ENCODE data around the gene UBE2A. TPM values are rescaled to one million over a fixed set of nuclear protein-coding genes. Genes with fewer than 3 reads are reported as not detected.

UBE2A gene
- total RNA-seq, 1 experiment from 2014 or later = 50.3 TPM

GRCh38 chrX:119606280-119607017, 32.1 kb downstream of the UBE2A start, which contains the start of gene NKRF:
Gene NKRF, minus strand, starts transcription at chrX:119606424.
- peak; percentile 81 for DNase-seq (ENCODE audit: low read depth)

GRCh38 chrX:119607018-119607389, 32.6 kb downstream of the UBE2A start:
- no peak for DNase-seq (ENCODE audit: low read depth)

DNA sequence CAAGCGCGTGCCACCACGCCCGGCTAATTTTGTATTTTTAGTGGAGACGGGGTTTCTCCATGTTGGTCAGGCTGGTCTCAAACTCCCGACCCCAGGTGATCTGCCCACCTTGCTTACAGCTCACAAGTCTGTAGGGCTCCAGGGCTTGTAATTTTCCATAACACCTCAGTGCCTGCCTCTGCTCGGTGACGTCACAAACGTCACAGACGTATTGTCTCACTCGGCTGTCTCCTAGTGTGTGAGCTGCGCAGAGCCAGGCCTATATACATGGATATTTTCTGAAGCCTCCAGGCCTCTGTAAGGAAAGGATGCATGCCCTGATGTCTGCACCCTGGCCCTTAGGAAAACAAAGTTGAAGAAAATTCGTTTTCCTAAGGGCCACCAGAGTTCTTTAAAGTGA, 40.4 kb downstream of the UBE2A start:
- no peak for DNase-seq (ENCODE audit: low read depth)

- no peak for DNase-seq (ENCODE audit: low read depth)
Measured at GRCh38 chrX:119617517-119618164, 43.3 kb downstream of the UBE2A start.

DNA sequence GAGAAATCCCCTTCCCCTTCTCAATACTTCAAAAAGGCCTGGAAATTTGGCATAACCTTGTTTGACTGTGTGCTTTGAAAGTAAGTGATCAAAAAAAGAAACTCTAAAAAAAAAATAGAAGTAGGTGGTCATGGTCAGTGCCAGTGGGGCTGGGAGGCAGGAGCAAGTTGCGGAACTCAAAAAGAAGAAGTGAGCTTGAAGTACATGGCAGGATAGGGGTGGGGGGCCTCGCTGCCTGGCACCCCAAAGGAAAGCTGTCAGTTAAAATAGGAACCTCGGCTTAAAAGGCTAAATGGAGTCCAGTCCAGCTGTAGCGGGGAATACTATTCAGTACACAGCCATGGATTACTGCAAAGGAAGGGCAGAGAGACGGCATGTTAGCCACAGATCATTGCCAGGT, 44.1 kb downstream of the UBE2A start:
- no peak for DNase-seq (ENCODE audit: low read depth)

DNA sequence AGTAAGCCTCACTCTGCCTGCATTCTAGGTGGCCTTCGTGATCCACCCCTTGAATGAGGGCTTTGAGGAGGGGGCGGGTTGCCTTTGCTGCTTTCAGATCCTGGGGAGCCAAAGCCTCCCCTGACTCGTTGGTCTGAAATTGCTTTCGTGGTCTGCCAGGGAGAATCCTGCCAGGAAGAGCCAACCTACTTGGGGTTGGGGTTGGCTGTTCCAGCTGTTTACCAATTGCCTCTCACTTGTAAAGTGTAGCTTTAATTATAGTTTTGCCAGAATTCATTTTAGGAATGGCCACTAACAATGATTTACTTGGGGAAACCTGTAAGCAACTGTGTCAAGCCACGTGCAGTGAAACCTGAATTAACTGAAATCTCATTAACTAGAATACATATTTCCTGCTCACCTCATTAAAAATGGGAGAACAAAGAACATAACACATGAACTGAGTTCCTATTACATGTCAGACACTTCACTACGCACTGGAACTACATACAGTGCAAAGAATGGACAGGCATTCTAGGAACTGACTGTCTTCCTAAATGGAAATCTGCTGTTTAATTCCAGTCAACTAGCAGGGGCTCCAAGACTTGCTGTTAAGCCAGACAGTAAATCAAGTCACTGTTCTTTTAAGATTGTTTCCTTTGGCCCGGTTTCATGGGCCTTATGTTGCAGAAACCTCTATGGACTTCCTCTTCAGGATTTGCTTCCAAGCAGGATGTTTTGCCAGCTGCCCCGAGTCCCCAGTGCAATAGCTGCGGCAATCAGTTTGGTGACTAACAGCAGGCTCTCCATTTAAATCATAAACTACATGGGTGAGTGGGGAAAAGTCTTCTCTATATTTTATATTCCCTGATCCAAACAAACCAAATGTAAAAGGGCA, 48.2 kb downstream of the UBE2A start:
- DNase-seq (ENCODE audit: low read depth) = peak; percentile 44

- no peak for DNase-seq (ENCODE audit: low read depth)
Measured at GRCh38 chrX:119624417-119624816, 50.1 kb downstream of the UBE2A start.

DNA sequence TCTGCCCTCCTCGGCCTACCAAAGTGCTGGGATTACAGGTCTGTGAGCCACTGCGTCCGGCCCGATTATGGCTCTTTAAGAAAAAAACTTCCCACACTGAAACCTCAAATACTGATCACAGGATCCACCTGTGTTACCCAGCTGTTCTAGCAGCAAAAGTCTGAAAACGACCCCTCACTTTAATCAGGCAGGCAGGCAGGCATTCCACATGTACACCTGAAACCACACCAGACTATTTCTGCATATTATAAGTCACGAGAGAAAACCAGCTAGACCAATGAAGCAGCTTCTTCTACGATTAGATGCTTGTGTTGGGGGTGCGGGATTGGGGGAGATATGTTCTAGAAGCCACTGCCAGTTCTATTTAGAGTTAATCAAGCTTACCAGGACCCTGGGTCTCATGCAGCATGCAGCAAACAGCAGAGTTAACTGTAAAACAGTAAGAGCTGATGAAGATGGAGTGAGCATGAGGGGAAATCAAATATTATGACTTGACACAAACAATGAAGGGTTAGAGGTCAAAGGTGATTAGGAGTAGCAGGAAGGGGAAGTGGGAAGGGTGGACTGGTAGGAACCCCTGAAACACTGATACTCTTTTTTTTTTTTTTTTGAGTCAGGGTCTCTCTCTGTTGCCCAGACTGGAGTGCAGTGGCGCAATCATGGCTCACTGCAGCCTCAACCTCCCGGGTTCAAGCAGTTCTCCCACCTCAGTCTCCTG, 50.7 kb downstream of the UBE2A start:
- no peak for DNase-seq (ENCODE audit: low read depth)

- DNase-seq (ENCODE audit: low read depth) = no peak
Measured at GRCh38 chrX:119625843-119626242, 51.5 kb downstream of the UBE2A start.

Other genes starting within 250 kb of the UBE2A start
- 15.7 and 16.7 TPM in 2 replicates for gene SLC25A43, start 175.2 kb upstream of the UBE2A start, total RNA-seq (2014; rRNA removed; shearing (Covaris generic))
- 363 and 485 TPM in 2 replicates for gene SLC25A5, start 106.1 kb upstream of the UBE2A start, total RNA-seq (2014; rRNA removed; shearing (Covaris generic))
- gene STEEP1, start 9.2 kb upstream of the UBE2A start, total RNA-seq (2014; rRNA removed; shearing (Covaris generic)) = 45.4 and 50.0 TPM in 2 replicates
- gene NKRF, start 31.9 kb downstream of the UBE2A start, total RNA-seq (2014; rRNA removed; shearing (Covaris generic)) = 7.7 and 9.6 TPM in 2 replicates
- 13.6 and 19.3 TPM in 2 replicates for gene SEPTIN6, start 118.6 kb downstream of the UBE2A start, total RNA-seq (2014; rRNA removed; shearing (Covaris generic))
- gene SOWAHD, start 184.0 kb downstream of the UBE2A start, total RNA-seq (2014; rRNA removed; shearing (Covaris generic)) = 0.05 and 0.13 TPM in 2 replicates
- gene RPL39, start 217.1 kb downstream of the UBE2A start, total RNA-seq (2014; rRNA removed; shearing (Covaris generic)) = 1,022 and 1,546 TPM in 2 replicates

All from HT1080 (cell line).